ENCODE results near the gene SND1.

DNA sequence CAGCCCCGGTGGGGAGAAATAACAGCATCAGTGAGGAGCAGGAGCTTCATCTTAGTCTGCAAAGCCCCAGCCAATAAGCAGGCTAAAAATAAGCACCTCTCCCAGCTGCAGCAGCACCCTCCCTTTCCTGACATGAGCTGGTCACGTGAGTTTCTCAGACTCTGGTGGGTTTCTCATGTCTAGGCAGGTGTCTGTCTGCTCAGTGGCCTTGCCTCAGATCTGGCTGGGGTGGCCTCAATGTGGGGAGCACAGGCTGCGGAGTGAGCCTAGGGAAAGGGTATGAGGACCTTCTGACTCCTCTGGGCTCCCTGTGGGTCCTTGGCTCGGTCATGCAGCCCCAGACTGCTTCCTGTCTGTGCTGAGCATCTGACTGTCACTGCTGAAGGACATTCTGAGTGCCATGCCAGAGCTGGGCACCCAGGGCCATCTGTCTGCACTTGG is 460.8 kb downstream of the SND1 start:
- TF ChIP-seq, protein P1, sequence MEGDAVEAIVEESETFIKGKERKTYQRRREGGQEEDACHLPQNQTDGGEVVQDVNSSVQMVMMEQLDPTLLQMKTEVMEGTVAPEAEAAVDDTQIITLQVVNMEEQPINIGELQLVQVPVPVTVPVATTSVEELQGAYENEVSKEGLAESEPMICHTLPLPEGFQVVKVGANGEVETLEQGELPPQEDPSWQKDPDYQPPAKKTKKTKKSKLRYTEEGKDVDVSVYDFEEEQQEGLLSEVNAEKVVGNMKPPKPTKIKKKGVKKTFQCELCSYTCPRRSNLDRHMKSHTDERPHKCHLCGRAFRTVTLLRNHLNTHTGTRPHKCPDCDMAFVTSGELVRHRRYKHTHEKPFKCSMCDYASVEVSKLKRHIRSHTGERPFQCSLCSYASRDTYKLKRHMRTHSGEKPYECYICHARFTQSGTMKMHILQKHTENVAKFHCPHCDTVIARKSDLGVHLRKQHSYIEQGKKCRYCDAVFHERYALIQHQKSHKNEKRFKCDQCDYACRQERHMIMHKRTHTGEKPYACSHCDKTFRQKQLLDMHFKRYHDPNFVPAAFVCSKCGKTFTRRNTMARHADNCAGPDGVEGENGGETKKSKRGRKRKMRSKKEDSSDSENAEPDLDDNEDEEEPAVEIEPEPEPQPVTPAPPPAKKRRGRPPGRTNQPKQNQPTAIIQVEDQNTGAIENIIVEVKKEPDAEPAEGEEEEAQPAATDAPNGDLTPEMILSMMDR (IDR thresholded peaks at IDR 0.05; ENCODE audit: low read length) = no peak
- no peak for TF ChIP-seq EZH2 (optimal IDR thresholded peaks at IDR 0.05; ENCODE audit: low read depth, low read length)

All from MM.1S (cell line).